ENCODE measurements around the gene SLC19A3.
A peak's percentile ranks its signal among the peaks of the same experiment; 100 is the strongest.
"Not testable (repeated sequence)": the region's sequence is repeated elsewhere in the genome, so short reads cannot be mapped to it uniquely, and the experiment has no call there.

The SLC19A3 gene

DNA sequence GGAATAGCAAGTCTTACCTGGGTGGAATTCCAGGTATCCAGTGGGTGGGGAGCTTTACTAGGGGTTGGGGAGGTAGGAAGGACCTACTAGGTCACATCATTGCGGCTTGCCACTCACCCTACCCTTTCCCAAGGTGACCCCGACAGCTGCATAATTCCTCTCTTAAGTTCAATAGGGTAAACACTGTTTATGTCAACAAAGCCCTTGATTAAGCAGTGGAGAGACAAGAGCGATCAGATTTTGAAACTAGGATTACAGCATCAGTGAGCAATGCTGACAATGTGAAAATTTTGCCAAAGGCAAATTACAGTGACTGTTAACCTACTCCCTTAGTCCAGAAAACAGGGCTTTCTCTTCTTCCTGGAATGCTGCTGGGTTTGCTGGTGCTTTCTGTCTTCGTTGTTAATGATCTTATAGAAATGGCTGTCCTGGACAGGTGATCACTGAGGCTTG, 14.5 kb downstream of the SLC19A3 start:
- DNase-seq (ENCODE audit: low spot score) = no peak

DNA sequence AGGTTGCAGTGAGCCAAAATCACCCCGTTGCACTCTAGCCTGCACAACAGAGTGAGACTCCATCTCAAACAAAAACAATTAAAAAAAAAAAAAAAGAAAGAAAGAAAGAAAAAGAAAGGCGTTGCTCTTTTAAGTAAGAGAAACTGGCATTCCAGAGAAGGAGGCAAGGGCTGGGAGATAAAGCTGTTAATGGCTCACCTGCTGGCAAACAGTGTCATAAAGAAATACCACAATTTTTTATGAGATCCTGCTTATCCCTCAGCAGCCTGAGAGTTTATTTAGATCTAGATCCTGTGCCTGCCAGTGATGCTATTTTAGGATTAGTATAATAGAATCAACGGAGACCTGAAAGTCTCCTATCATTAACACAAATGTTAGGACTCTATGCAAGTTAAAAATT, 16.3 kb downstream of the SLC19A3 start:
- DNase-seq (ENCODE audit: low spot score) = no peak

DNA sequence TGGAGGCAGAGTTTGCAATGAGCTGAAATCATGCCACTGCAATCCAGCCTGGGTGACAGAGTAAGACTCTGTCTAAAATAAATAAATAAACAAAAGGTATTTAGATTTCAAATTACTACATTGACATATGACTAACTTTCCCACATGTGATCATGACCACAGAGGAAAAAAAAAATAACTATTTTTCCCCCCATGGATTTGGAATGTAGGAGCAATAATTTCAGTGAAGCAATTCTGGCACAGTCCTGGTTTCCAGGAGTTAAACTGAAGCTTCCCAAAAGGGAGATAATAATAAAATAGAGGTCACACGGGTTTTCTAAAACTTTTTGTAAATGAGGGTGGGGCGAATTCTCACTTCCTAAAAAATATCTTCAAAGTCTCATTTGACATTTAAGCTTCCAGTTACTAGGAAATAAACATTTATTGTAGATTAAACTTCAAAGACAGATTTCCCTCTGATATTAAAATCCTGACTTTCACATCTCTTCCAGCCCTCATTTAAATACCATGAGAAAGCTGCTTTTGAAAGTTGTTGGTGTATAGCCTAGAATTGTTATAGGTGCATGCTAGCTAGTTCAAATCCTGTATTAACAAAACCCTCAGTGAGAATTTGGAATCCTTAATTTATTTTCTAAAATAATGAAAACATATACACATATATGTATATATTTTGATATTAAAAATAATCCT, 20.7 kb downstream of the SLC19A3 start:
- DNase-seq (ENCODE audit: low spot score) = peak; percentile 5

DNA sequence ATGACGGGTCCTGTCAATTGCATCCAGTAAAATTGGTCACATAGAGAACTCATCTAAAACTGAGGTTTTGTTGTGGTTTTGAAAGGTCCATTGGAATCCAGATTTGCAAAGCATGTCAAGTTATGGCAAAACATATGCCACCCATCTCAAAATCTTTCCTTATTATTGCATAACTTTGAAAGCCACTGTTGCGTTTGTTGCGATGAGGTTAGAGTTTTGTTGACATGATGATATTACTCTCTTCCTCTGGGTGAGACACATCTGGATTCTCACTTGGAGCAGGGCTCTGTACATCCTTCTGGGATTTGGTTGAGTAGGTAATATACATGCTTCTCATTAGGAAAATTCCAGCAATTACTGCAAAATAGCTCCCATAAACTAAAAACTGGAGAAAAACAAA, 30.6 kb downstream of the SLC19A3 start:
- no peak for DNase-seq (ENCODE audit: low spot score)

DNA sequence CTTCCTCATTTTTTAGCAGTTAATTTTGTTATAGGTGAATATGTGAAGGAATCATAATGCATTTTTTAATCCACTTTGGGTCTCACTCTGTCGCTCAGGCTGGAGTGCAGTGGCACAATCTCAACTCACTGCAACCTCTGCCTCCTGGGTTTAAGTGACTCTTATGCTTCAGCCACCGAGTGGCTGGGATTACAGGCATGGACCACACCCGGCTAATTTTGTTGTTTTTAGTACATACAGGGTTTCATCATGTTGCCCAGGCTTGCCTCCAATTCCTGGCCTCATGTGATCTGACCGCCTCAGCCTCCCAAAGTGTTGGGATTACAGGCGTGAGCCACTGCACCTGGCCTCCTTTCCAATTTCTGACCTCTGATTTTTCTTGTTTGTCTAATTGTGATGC, 33.6 kb downstream of the SLC19A3 start:
- no peak for DNase-seq (ENCODE audit: low spot score)

DNA sequence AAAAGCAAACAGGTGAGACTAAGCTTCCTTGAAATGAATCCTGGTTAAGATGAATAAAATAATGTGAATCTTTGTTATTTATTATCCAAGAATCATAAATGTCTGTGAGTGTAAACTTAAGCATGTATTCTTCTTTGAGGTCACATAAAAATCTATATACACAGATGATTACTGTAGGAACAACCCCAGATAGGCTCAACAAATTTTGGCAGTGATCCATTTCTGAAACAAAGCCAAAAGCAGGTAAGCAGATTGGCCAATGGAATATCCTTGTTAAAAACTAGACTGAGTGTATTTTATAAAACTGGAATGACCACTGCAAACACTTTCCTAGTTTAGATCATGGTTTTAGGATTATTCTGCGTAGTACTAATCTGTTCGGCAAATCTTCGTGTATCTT, 39.9 kb downstream of the SLC19A3 start:
- no peak for DNase-seq (ENCODE audit: low spot score)

DNA sequence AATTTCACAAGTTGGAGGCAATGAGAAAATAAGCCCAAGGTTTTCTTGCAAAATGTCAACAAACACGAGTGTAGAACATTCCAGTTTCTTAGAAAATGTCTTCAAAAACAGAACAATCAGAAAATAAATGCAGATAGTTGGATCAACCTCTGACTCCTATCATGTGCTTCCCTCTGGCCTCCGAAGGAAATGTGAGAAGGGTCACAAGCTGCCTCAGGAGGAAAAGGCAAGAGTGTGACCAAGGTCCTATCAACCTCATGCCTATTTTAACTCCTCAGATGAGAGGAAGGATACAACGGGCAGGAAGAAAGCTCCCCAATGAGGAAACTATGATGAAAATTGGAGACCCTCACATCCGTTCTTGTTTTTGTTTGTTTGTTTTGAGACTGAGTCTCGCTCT, 43.3 kb downstream of the SLC19A3 start:
- DNase-seq (ENCODE audit: low spot score) = no peak

DNA sequence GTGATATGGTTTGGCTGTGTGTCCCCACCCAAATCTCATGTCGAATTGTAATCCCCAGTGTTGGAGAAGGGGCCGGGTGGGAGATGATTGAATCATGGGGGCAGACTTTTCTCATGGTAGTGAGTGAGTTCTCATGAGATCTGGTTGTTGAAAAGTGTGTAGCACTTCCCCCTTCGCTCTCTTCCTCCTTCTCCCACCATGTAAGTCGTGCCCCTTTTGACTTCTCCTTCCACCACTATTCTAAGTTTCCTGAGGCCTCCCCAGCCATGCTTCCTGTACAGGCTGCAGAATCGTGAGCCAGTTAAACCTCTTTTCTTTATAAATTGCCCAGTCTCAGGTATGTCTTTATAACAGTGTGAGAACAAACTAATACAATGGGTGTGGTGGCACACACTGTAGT, 44.2 kb downstream of the SLC19A3 start:
- DNase-seq (ENCODE audit: low spot score) = not testable (repeated sequence)

DNA sequence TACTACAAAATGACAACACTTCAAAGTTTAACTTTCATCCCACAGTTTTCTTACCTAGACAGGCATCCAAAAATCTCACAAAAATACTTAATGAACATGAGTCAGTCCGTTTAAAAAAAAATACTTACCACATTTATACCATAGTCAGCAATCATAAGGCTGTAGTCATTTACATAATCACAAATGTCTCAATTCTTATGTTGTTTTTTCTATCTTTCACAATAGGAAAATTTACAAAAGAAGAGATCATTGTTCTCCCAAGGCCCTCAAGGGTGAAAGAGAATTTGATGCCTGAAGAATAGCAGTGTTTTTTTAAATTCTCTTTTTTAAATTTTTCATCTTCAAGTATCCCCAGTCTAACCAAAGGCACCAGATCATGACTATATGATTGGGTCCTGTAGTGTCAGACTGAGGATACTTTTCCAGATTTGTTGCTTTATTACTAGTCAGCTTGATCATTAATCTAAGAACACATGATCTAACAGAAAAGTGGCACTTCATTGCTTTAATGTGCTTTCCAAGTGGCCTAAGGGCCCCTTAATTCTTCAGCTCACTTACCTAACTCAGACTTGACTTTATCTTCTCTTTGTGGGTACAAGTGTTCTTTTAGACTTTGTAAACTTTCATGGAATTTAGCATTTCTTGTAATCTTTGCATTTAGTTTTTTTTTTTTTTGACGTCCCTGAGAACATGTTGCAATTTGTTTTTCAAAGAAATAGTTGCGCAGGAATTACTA, 46.5 kb downstream of the SLC19A3 start:
- DNase-seq (ENCODE audit: low spot score) = no peak

DNA sequence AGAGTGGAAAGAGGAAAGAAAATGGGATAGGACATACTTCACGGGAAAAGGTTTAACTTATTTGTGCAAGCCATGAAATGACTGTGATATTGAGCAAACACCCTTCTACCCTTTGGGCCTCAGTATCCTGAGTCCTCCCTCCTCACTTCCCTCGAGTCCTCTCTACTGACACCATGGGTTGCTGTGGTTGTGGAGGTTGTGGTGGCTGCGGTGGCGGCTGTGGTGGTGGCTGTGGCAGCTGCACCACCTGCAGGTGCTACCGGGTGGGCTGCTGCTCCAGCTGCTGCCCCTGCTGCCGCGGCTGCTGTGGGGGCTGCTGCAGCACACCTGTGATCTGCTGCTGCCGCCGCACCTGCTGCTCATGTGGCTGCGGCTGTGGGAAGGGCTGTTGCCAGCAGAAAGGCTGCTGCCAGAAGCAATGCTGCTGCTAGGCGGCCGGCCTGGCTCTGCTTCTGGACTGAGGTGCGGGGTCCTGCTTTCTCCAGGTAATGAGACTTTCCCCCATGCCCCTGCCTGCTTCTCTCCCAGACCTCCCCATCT, 51.1 kb downstream of the SLC19A3 start, which contains the start of gene SCYGR5:
TSS of gene SCYGR5 (plus strand) at position 174 of the 540 bp plus-strand sequence. CDS start at position 174, 0 bp downstream.
- not testable (repeated sequence) for DNase-seq (ENCODE audit: low spot score)

DNA sequence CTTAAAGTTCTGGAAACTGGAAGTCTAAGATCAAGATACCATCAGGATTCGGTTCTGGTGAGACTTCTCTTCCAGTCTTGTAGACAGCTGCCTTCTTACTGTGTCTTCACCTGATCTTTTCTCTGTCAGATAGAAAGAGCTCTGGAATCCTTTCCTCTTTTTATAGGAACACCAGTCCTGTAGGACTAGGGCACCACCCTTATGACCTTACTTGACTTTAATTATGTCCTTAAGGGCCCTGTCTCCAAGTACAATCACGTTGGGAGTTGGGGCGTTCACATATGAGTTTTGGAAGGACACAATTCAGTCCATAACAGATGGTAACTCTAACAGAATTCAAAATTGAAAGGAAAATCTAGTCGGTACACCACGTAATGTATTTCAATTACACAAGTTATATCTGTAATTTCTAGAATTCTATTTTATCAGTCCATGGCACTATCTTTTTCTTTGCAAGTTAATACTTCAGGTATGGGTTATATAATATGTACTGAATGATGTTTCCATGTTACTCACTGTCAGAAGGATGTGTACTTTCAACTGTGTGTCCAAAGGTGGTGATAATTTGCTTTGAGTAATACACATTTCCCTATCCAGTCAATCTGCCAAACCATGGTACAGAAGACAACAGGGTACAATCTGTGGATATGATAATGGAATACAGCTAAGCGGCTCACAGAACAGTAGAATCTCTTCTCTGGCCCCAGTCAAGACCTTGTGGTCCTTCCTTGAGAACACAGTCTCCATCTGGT, 52.5 kb downstream of the SLC19A3 start:
- DNase-seq (ENCODE audit: low spot score) = no peak

DNA sequence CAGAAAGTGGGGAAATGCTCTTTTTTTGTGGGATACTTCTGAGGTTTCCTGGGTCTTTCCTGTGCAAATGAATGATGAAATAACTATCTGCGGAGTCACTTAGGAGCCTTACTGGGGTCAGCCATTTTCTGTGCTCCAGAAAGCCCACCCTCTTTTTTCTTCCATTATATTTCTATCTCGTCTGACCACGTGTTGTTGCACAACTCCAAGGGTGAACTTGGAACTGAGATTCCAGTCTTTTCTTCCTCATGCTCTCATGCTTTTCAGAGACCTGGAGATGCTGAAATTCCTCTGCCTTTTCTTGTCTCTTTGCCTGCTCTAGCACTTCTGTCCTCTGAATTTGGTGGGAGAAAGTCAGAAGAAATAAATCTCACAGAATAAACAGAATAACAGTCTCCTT, 56.0 kb downstream of the SLC19A3 start:
- DNase-seq (ENCODE audit: low spot score) = no peak

DNA sequence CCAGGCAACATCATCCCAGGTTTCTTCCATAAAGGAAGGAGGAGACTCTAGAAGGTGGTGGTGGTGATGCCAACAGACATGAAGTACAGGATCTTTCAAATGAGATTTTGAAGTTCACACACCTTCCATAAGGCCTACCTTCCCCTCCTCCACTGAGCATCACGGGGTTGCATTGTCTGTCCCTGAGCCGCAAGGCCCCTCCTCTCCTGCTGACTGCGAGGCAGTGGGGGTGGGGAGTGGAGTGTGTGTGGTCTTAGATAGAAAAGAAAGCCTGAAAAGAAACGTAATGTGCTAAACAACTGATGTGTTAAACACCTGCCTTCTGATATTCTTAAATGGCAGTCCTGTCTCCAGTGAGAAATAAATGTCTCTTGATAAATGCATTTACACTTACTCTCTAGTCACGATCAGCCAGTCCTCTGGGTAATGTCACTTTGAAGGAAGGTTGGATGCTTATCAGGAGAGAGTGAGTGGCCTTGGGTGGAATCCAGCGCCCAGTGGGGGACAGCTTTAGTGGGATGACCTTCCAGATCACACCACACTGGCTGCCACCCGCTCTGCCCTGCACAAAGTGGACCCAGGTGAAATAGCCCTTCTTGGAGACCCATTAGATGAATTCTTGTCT, 56.7 kb downstream of the SLC19A3 start:
- no peak for DNase-seq (ENCODE audit: low spot score)

DNA sequence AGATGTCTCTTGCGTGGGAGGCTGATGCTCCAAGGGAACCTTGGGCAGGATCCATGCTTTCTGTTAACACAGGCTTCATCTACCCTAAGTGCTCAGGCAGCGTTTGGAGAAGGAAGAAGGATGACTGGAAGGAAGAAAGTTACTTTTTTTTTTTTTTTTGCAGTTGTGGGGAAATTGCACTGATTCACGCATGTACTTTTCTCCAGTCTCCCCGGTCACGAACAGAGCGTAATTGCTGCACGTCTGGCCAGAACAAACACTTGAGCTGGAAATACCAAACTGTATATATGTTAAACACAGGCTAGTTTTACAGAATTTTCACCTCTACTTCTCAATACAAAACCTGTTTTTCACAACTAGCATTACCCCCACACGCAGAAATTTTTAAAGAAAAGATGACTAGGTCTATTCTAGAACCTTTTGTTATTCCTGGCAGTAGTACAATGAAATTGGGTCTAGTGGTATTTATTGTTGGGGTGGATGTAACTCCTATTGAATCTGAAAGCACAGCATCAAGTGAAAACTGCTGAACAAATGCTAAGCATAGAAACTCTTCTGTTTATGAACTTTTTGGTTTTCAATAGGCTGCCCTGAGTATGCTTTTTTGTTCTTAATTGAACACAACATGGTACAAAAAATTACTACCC, 60.5 kb downstream of the SLC19A3 start:
- no peak for DNase-seq (ENCODE audit: low spot score)

DNA sequence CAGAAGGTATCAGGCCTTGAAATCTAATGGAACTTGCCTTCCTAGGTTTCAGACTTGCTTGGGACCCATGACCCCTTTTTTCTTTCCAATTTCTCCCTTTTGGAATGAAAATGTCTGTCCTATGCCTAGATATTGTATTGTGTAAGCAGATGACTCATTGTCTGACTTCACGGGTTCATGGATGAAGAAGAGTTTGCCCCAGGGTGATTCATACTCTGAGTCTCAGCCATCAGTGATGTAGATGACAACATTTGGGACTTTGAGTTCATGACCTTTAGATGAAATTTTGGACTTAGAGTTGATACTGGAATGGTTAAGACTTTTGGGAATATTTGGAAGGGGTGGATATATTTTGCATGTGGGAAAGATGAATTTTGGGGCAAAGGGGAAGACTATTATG, 62.4 kb downstream of the SLC19A3 start:
- DNase-seq (ENCODE audit: low spot score) = no peak

DNA sequence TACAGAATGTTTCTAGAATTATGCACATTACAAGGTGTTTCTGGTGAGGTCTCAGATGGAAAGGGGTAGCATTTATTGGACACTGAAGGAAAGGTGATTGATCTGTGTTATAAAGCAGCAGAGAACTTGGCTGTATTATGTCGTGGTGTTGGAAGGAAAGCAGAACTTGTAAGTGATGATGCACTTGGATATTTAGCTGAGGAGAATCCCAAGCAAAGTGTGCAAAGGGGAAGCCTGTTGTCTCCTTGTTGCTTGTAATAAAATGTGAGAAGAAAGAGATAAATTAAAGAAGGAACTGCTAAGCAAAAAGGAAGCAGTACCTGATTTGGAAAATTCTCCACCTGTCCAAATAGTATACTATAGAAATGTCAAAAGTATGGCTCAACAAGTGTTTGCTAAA, 63.4 kb downstream of the SLC19A3 start:
- no peak for DNase-seq (ENCODE audit: low spot score)

DNA sequence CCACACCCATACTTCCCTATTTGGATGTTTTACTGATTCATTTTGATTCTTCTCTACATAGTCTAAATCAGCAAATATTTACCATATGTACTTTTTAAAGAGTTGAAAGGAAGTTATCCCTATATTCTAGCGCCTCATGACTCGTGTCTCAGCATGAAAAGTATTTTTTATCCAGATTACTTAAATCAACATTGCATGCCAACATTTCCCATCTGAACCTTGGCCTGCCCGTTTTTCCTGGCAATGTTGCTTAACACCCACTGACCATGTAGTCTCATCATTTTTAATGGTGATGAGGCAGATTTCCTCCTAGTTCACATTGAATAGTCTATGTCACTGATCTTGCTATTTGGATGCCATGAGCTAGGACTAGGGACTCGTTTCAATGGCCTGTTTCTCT, 64.4 kb downstream of the SLC19A3 start:
- DNase-seq (ENCODE audit: low spot score) = no peak

DNA sequence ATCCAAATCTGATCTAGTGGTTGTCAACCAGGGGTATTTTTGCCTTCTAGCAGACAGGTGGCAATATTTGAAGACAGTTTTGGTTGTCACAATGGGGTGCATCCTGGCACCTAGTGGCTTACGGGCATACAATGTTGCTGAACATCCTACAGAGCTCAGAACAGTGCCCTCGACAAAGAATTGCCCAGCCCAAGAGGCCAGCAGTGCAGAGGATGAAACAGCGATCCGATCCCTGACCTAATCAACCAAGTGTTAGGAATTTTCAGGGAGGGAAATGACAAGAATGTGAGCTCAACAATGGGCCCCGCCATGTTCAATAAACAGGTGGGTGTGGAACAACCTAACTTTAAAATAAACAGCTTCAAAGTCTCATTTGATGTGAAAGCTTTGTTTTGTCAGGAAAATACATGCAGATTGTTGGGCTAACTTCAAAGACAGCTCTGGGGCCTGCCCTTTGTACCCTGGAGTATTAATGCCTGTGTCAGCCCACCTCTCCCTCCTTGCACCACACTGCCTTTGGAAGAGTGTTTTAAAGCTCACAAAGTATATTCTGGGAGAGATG, 73.8 kb downstream of the SLC19A3 start:
- no peak for DNase-seq (ENCODE audit: low spot score)

DNA sequence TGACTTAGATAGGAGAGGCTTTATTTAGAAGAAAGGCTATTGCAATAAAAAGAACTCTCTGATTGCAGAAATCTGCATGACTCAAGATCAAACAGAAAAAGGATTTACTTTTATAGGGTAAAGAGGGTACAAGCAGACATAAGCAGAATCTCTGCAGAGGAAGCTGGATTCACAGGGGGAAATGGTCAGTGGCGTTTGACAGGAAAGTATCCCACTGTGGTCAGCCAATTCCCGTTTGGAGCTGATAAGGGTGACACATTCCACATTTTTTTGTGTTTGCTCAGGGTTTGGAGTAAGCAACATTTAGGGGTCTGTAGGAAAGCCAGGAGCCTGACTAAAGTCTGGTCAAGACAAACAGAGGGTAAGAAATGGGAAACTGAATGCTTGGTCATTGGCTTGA, 75.2 kb downstream of the SLC19A3 start:
- DNase-seq (ENCODE audit: low spot score) = no peak

DNA sequence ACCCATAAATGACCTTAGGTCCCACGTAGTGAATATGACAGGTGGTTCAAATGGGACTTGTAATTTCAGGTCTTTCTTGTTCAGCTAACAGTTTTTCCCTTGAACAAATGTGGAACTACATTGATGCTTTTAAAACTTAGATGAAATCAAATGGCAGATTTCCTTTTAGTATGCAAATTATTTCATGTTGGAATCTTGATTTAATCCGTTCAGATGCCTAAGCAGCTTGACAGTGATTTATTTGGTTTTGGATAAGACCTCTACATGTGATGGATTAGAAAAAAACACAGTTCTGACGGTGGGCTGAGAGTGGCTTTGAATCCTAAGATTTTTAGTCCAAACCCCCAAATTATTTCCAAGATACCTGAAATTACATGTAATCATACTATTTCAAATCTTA, 83.6 kb downstream of the SLC19A3 start:
- no peak for DNase-seq (ENCODE audit: low spot score)

Measured in pons (tissue), 1 donor.